ENCODE results near the gene USP48.
"Not testable (repeated sequence)": the region's sequence is repeated elsewhere in the genome, so short reads cannot be mapped to it uniquely, and the experiment has no call there.

USP48 gene, protein sequence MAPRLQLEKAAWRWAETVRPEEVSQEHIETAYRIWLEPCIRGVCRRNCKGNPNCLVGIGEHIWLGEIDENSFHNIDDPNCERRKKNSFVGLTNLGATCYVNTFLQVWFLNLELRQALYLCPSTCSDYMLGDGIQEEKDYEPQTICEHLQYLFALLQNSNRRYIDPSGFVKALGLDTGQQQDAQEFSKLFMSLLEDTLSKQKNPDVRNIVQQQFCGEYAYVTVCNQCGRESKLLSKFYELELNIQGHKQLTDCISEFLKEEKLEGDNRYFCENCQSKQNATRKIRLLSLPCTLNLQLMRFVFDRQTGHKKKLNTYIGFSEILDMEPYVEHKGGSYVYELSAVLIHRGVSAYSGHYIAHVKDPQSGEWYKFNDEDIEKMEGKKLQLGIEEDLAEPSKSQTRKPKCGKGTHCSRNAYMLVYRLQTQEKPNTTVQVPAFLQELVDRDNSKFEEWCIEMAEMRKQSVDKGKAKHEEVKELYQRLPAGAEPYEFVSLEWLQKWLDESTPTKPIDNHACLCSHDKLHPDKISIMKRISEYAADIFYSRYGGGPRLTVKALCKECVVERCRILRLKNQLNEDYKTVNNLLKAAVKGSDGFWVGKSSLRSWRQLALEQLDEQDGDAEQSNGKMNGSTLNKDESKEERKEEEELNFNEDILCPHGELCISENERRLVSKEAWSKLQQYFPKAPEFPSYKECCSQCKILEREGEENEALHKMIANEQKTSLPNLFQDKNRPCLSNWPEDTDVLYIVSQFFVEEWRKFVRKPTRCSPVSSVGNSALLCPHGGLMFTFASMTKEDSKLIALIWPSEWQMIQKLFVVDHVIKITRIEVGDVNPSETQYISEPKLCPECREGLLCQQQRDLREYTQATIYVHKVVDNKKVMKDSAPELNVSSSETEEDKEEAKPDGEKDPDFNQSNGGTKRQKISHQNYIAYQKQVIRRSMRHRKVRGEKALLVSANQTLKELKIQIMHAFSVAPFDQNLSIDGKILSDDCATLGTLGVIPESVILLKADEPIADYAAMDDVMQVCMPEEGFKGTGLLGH

DNA sequence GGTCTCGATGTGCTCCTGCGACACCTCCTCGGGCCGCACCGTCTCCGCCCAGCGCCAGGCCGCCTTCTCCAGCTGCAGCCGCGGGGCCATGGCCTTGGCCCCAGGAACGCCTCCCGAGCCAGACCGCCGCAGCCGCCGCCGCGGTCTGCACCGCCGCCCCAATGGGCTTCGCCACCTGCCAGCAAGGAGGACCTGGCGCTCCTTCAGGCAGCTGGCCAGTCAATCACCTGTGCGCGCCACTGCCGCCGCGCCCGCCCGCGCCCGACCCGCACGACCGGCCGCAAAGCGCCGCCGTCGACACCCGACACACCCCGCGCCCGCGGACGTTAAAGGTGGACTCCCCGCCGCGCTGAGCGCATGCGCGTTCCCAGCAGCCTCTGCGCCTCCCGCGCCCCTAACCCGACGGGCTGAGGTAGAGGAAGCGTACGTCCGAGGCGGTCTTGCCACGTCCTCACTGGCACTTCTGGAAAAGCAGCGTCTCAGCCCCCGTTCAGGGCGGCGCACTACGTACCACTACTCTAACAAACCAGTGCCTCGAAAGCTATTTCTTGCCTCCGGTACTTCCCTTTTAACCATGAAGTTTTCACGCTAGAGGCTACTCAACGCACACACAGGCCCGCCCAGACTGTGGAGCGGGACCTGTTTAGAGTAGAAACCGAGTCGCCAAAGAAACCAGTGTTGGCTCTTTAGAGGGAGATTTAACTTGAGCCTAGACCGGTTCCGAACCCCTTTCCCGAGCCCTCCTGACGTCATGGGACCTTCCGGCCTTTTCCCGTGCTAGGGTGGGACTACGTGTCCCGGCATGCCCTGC is at the start of gene USP48:
Gene USP48 (minus strand): TSS at position 282 of the 811 bp plus-strand sequence. CDS start 192 bp downstream, at position 90.
- peak; percentile 99 for DNase-seq

DNA sequence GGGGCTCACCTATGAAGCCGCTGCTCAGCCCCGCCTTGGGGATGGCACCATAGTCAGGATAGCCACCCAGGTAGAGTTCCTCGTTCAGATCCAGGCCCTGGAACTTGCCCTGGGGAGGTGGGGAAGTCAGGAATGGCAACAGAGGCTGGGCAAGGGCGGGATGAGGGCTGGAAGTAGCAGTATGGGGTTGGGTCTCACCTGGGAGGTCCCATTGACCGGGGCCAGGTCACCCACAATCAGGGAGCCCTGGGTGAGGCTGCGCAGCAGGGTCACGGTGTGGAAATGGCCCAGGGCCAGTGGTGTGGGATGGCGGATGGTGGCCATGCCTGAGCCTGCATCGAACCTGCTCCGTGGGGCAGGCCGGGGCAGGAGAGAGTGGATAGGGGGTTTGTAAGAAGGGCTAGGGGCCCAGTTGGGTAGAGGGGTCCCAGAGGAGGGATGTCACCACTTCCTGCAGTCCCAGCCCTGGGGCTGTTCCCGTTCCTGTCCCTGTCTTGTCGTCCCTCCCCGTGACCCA is 48.6 kb upstream of the USP48 start:
- no peak for DNase-seq

DNA sequence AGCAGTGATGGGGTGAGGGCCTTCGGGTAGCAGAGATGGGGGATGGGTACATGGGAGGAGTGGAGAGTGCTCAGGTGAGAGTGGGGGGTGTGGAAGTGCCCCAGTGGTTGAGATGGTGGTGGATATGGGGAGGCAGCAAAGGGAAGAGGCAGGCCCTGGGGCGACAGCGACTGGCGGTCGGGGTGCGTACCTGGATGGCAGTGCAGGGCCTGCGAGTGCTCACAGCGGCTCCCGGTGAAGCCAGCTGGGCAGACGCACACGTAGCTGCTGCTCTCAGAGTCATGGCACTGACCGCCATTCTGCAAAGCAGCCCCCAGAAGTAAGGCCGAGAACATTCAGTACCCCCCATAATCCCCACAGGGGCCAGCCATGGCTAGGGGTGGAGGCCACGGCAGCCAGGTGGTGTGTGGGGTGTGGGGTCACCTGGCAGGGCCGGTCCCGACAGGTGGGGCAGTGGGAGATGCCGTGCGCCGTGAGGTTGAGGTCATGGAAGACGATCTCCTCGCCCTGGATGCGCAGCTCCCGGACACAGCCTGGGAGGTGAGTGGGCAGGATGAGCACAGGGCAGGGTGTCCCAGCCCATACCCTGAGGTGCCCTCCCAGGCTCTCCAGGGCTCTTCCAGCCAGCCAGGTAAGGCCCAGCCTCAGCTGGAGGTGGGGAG is 48.0 kb upstream of the USP48 start:
- no peak for DNase-seq

DNA sequence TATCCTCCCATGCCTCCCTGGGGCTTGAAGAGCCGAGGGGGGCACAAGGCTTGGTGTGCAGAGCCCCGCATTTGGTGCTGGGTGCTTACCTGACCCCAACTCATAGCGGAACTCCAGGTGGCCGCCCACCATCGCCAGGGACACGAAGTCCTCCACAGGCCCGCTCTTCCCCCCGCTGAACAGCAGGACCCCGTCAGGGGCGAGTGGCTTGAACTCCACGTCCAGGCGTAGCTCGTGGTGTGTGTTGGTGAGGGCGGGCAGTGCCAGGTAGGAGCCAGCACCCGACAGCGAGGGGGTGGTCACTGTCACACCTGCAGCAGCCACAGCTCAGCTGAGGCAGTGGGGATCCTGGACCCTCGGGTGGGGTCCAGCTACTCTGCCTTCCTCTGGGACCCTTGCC is 46.3 kb upstream of the USP48 start:
- no peak for DNase-seq

DNA sequence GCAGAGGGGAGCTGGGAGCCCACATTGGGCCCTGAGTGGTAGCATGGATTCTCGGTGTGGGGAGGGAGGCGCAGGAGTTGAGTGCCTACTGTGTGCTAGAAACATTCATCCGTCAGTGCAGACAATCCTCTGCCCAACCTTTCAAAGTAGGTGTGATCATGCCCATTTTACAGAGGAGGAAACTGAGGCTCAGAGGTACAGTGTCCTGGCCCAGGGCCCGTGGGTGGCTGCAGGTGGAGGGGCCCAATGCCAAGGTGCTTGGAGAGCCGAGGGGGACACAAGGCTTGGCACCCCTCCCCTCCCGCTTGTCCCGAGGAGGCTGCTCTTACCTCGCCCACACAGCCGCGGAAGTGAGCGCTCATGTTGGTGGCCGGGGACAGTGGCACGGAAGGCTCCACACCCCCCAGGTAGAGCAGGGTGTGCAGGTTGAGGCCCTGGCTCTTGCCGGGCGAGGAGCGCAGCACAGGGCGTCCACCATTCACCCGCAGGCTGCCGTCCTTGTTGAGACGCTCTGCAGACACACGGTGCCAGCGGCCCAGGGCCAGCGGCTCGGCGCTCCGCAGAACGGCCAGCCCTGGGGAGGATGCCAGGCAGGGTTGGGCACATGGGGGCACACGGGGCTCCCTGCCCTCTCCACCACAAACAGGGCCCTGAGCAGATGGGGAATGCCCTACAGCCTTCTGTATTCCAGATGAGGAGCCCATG is 45.7 kb upstream of the USP48 start:
- no peak for DNase-seq

DNA sequence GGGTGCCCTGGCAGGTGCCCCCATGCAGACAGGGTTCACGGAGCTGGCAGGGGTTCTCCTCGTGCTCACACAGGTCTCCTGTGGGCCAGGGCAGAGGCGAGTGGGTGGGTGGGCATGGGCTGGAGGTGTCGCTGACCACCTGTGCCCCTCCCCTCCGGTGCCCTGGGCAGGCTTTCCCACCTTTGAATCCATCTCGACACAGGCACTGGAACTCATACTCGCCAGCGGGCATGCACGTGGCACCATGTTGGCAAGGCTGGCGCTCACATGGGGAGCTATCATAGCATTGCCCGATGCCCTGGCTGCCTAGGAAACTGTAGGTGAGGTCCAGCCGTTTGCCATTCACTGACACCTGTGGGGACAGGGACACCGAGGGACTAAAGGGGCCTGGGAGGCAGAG is 45.1 kb upstream of the USP48 start:
- no peak for DNase-seq

DNA sequence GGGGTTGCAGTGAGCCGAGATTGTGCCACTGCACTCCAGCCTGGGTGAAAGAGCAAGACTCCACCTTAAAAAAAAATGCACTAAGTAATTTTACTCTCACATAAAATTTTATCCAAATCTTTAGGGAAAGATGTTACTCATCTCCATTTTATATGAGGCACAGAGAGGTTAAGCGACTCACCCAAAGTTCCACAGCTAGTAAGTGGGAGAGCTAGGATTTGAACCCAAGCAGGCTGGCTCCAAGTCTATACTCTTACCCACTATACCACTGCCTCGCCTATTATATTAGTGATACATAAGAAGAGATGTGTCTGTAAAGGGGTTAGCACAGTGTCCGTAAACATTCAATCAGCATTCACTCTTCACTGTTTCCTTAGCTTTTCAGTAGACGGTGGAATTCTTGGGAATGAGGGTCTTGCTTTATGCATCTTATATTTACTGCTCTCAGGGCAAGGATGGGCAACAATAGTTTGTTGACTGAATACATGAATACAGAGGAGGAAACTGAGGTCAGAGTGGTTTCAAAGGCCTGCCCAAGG is 44.3 kb upstream of the USP48 start:
- no peak for DNase-seq

DNA sequence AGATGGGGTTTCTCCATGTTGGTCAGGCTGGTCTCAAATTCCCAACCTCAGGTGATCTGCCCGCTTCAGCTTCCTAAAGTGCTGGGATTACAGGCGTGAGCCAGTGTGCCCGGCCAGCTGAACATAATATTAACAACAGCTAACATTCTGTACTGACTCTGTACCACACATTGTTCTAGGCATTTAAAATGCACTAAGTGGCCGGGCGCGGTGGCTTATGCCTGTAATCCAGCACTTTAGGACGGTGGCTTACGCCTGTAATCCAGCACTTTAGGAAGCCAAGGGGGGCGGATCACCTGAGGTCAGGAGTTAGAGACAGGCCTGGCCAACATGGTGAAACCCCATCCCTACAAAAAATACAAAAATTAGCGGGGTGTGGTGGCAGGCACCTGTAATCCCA is 43.7 kb upstream of the USP48 start:
- not testable (repeated sequence) for DNase-seq

DNA sequence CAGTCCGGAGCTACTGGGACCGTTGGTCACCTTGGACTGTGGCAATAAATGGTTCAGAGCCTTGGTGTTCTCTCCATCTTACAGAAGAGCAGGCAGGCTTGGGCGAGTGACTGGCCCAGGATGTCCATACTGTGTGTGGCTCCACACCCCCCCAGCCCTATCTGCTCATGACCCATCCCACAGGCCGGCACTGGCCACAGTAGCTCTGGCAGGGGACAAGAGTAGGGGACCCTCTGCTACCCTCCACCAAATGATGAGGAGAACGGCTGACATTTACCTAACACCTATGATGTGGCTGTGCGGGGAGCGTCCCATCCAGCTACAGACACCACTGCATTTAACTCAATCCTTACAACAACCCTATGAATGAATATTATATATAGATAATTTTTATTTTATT is 42.4 kb upstream of the USP48 start:
- DNase-seq, result no peak

DNA sequence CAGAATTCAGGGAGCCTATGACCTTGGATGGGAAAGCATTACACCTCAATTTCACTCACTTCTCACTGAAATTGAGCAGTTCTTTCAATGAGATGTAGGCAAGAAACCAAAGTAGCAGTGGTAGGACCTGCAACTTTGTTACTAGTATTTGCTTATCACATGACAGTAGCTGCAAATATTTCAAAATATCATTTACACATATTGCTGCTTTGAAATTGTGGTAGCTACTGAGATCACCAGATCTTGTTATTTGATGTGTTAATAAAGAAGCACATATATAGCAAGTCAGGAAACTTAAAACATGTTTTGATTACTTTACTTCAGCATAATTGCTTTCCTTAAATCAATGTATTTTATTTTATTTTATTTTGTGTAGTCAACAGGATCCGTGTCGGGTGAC is 42.0 kb upstream of the USP48 start:
- no peak for DNase-seq

DNA sequence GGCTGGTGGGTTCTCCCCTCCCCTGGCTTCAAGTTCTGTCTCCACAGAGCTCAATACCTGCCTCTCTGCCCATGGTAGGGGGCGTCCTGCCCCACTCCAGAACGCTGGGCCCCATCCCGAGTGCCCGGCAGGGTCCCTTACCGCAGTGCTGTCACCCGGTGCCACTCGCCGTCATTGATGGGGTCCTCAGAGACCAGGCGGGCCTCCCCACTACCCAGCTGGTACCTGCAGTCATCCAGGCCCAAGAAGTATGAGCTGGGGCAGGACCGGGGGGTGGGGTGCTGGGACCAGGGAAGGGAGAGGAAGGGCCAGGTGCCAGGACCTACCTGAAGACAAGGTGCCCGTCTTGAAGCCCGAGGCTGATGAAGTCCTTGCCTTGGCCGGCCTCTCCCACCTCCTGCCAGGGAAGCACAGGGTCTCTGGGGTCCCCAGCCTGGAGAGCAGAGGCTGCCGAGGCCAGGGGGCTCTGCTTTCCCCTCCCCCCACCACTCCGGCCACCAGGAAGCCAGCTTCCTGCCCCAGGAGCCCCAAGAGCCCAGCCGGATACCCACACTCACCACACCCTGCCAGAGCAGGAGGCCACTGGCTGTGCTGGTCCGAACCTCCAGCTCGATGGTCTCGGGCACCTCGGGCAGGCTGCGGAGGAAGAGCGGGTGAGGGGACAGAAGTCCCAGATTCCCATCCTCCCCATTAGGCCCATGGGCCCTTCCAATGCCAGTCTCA is 41.2 kb upstream of the USP48 start:
- DNase-seq, result no peak

DNA sequence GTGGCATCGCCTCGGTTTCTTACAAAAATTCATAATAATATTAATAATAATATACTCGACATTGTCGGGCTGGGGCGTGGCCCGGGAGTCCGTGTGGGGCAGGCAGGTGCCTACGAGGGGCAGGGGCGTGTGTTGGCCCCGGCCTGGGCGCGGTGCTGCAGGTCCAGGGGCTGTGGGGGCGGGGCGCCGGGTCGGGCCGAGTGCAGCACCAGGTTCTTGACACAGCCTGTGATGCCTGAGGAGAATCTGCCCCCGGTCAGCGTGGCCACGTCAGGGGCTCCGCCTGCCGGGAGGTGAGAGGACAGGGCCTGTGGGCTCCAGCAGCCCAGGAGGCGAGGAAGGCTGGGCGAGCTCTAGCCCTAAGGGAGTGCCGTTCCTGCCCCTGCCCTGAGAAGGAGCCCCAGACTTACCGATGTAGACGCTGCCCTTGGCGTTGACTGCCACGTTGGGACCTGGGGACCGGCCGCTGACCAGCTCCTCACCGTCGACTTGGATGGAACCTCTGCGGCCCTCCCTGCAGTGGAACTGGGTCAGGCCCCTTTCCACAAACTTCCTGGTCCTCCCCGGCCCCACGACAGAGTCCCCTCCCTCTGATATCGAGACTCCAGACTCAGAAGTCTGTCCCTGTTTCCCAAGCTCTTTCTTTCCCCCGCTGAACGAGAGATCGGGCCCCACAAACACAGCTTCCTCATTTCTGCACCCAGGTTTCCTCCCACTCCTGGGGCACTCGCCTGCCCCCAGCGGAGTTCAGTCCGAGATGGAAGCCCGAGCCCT is 40.4 kb upstream of the USP48 start:
- no peak for DNase-seq

DNA sequence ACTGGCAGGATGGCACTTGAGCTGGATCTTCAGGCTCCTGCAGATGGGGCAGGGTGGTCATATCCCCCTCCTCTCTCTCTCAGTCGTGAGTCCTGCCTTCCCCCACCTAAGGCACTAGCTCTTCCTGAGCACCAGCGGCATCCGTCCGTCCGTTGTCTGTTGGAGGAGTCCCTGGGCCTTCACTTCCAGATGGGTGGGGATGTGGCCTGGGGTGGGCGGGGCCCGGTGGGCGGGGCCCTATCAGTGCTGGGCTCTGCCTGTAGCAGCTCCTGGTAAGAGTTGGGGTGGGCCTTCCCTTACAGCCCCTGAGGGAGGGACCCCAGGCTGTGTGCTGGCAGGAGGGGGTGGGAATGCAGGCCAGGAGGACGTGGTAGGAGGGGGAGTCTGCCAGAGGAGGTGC is 39.4 kb upstream of the USP48 start:
- no peak for DNase-seq

DNA sequence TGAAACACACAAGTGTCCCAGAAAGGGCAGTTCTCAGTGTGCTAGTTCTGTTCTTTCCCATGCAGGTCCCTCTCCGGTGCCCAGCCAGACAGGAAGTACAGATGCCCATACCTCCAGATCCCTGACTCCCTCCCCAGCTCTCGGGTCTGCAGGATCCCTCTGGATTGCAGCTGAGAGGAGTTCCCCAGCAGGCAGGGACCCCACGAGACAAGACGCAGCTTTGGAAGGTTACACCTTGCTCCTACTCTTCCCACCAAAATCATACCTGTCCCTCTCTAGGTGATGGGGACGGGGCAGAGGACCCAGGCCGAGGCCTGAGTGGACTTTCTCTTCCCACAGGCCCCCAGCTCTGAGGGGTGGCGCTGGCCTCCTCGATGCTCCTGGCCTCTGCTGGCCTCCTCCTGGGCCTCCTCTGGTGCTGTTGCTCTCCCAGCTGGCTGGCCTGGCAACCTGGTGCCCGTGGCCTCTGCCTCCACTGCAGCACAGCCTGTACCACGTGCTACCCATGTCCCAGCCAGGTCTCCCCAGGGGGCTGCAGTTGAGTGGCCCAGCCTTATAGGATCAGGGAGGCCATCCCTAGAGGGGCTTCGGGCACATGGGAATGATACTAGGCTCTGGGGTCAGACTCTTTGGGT is 38.6 kb upstream of the USP48 start:
- no peak for DNase-seq

DNA sequence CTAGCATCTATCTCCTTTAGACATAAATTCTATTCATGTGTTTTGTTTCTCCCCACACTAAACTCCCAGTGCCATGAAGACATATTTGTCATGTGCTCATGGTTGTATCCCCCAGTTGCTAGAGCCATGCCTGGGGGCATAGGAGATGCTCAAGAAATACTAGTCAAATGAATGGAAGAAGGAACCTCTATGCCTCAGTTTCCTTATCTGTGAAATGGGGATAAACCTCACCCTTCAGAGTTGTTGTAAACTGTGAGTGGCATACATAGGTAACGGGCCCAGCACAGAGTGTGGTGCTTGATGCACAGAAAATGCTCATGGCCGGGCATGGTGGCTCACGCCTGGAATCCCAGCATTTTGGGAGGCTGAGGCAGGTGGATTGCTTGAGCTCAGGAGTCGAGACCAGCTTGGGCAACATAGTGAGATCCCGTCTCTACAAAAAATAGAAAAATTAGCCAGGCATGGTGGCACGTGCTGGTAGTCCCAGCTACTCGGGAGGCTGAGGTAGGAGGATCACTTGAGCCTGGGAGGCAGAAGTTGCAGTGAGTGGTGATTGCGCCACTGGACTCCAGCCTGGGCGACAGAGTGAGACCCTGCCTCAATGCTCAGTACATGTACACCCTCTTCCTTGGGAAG is 37.8 kb upstream of the USP48 start:
- DNase-seq, result no peak

DNA sequence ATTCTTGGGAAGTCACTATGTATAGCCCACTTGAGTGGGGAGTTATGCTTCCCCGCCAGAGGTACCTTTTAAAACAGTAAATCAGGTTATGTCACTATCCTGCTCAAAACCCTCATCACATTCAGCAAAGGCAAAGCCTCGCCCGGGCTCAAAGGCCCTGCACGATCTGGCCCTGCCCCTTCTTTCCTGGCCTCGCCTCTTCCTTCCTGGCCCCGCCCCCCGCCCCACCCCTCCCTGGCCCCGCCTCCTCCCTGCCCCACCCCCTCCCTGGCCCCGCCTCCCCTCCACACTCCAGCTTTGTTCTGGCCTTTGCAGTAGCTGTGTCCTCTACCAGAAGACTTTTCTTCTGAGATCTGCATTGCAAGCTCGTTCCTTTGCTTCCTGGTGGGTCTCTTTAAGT is 35.7 kb upstream of the USP48 start:
- peak; percentile 54 for DNase-seq

DNA sequence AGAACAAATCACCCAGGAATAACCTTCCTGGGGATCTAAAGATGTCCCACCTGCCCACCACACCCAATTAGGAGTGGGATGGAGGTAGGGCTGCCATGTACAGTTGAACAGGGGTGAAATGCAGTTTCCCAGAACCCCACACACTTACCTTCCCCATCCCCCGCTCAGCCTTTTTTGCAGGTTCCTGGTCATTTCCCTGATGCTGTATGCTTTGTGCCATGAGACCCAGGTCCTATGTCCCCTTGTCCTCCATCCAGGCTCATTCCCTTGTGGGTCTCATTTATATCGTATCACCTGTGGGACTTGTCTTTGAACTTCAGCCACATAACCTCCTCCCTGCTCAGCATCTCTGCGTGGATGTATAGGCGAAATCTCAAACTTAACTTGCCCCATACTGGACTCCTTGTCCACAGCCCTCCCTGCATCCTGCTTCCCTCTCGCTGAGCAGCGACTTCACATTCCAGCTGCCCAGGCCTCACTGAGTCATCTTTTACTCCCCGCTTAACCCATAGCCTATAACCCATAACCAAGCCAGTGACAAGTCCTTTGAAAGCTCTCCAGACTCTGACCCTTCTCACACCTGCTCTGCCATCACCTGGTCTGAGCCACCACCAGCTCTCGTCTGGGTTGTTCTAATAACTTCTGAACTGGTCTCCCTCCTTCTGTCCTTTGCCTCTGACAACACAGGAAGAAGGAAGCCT is 33.8 kb upstream of the USP48 start:
- no peak for DNase-seq

Data from activated CD4-positive, alpha-beta T cell treated with anti-CD3 and anti-CD28 coated beads, Interleukin-10, Interleukin-2, amounts not matched to agents 100 ng/mL and 50 ng/mL, durations not matched to agents 16 hours and 8 hours (primary cell).